Measurements from ENCODE around the gene RAB28. TPM values are rescaled to one million over a fixed set of nuclear protein-coding genes. Genes with fewer than 3 reads are reported as not detected.

The RAB28 gene
- polyA plus RNA-seq, 2 of the 4 experiments (the other 2 are of a cell fraction) = 9.5 to 24.6 TPM

DNA sequence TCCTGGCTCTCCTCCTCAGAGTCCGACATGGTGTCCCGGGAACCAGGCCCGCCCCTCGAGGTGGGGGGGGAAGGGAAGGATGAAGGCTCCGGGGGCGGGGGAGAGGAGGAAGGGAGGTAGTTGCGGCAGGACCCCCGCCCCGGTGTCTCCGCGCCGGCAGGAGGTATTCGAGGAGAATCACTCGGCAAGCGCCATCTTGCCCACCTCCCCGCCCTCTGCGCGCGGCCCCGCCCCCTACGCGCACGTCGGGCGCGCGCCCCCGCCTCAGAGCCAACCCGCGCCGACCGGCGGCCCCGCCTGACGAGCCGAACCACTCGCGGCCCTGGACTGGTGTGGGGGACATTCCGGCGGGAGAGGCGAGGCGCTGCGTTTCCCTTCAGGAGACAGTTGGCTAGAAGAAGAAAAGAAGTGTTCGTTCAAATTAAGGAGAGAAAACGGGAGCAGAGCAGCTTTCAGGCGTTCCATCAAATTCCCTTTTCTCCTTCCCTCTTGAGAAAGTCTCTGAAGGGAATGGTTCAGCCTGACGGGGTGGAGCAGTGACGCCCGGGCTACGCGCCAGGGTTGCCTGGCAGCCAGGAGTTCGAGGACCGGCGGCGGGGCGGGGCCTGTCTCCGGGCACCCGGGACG lies at the start of gene RAB28 (continued):
- TF ChIP-seq REST (IDR thresholded peaks at IDR 0.05) = no peak

DNA sequence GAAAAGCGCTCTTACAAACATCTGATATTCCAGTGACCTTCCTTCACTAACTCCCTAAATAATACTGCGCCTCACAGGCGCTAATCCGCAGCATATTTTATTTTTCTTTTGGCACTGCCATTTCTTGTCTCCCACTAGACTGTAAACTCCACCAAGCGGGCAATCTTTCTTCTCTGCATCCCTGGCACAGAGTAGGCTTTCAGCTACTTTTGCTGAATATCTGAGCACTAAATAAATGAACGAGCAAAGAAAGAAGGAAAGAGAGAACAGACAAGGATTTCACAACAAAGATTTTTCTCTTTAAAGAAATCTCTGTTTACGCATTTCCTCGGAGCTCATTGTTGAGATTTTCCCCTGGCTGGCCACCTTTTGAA lies 47.5 kb upstream of the RAB28 start:
- ChIA-PET POLR2A (no interaction called here), CTCF (interaction anchor here (3.1 kb wide), 1 partner anchor 10 kb away, joined by 22 read pairs; no protein-coding TSS in a partner anchor)
- DNase-seq (ENCODE audit: low read depth in 1 of 2, low spot score in 1 of 2) = no peak
- ATAC-seq = no peak
- H3K4me3 ChIP-seq = no peak overlapping the region
- no peaks in the 10 kb centered on the region for H3K9me3 ChIP-seq
- no peak overlapping the region for H3K27ac ChIP-seq
- TF ChIP-seq CEBPB (IDR thresholded peaks at IDR 0.05) (no peak), CHD2 (IDR thresholded peaks at IDR 0.05; ENCODE audit: low read length, partially characterized antibody) (no peak)
- FAIRE-seq = no peak
- no peaks in the 10 kb centered on the region for H3K4me1 ChIP-seq
- H3K4me2 ChIP-seq = no peak overlapping the region
- WGBS (ENCODE audit: missing lambda C conversion rate) = 72% methylated on average over 8 of the region's 8 CpGs

DNA sequence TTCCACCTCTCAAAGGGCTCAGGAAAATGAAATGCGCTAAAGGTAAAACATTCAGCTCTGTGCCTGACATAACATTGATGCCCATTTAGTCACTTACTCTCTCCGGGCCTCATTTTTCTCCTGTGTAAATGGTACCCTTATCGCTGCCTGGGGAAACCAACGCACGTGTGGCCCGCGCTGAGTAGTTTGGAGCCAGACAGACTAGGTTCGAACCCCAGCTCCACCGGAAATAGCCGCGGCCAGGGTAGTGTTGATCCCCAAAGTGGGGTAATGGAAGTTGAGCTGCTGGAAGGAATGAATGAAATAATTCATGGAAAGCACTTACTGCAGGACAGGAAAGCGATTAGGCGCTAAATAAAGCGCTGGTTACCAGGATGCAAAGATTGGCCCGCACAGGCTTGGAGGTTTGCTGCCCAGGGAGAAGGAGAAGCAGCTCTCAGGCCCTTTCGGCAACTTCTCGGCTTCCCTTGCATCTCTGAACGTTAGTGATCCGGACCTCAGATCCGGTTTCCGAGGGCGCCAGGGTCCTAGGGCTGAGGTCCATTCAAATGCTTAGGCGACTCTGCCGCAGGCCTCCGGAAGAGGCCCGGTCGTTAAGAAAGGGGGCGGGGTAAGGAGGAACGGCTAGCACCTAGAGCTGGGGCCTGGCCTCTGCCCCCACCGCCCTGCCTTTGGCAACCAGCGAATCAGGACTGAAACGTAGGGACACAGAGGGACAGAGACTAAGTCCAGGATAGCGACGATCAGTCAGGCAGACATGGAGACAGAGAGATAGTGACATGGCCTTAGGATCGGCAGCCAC lies 46.9 kb upstream of the RAB28 start:
- DNase-seq (ENCODE audit: low read depth in 1 of 2, low spot score in 1 of 2) = no peak
- no peak for ATAC-seq
- TF ChIP-seq ZC3H11A (IDR thresholded peaks at IDR 0.05) (no peak), CTCF (IDR thresholded peaks at IDR 0.05) (no peak), ZNF302 (CRISPR knock-in tag; IDR thresholded peaks at IDR 0.05) (no peak), NR3C1 (IDR thresholded peaks at IDR 0.05) (no peak), FOXS1 (CRISPR knock-in tag; IDR thresholded peaks at IDR 0.05) (no peak), RNF2 (IDR thresholded peaks at IDR 0.05; ENCODE audit: borderline replicate concordance, low read depth) (no peak), RAD21 (conservative IDR thresholded peaks at IDR 0.05 in 1 of 2, IDR thresholded peaks at IDR 0.05 in 1 of 2) (no peak), HOXB5 (CRISPR knock-in tag; IDR thresholded peaks at IDR 0.05) (no peak), MYC (IDR thresholded peaks at IDR 0.05; ENCODE audit: borderline replicate concordance, low read length) (no peak), JUN (IDR thresholded peaks at IDR 0.05) (no peak), RFX5 (IDR thresholded peaks at IDR 0.05) (no peak), RARB (CRISPR knock-in tag; IDR thresholded peaks at IDR 0.05) (no peak), SMC3 (IDR thresholded peaks at IDR 0.05) (no peak)
- Histone ChIP-seq H3K4me2 (no peak overlapping the region), H3K27ac (no peak overlapping the region), H3K9me3 (no peaks in the 10 kb centered on the region), H3K4me3 (no peak overlapping the region), H3K4me1 (no peaks in the 10 kb centered on the region)
- no peak for FAIRE-seq
- ChIA-PET POLR2A (no interaction called here), CTCF (interaction anchor here (0.6 to 3.1 kb wide), 5 partner anchors 10 to 678 kb away, joined by 3 to 22 read pairs (median 4); no protein-coding TSS in a partner anchor)
- 80% methylated on average over 34 of the region's 35 CpGs for WGBS (ENCODE audit: missing lambda C conversion rate)
